Endothelial cell of umbilical vein (primary cell): ENCODE measurements around the gene NCR1.

Experiments
- CTCF ChIP-seq, 2 donors: IDR thresholded peaks; 1 replicate in 1 of 2; 2 replicates in 1 of 2; pipeline ENCODE4 v1.5.1; 2011; ENCODE audit warnings: low read length in 2 of 2, mild to moderate bottlenecking in 2 of 2, moderate library complexity in 2 of 2, control low read depth in 1 of 2, inconsistent platforms in 1 of 2, low read depth in 1 of 2; ENCODE audit not compliant: insufficient read depth in 1 of 2; ENCODE audit errors: extremely low read depth in 1 of 2
- EZH2 ChIP-seq: IDR thresholded peaks from 2 replicates; pipeline ENCODE4 v1.6.1; 2012; ENCODE audit warnings: borderline replicate concordance, low read depth, mild to moderate bottlenecking, moderate library complexity, low read length, inconsistent platforms; ENCODE audit not compliant: severe bottlenecking
- MAX ChIP-seq: IDR thresholded peaks from 2 replicates; pipeline ENCODE4 v1.6.1; 2011; ENCODE audit not compliant: insufficient read depth, insufficient read length
- POLR2AphosphoS5 ChIP-seq: IDR thresholded peaks from 2 replicates; pipeline ENCODE4 v1.6.1; 2012; ENCODE audit warnings: low read depth, mild to moderate bottlenecking, control low read depth, low read length, moderate library complexity; ENCODE audit not compliant: insufficient read depth

- TF ChIP-seq EZH2 (no peak), CTCF (IDR thresholded peaks at IDR 0.05; ENCODE audit: extremely low read depth in 1 of 2, insufficient read depth in 1 of 2, low read depth in 1 of 2, low read length in 2 of 2) (no peak), POLR2AphosphoS5 (no peak), MAX (no peak)
Measured at GRCh38 chr19:54896036-54896435, 9.9 kb upstream of the NCR1 start.
